HFF-Myc (cell line): Measurements from ENCODE around the gene NAV1.
"Not testable (repeated sequence)": the region's sequence is repeated elsewhere in the genome, so short reads cannot be mapped to it uniquely, and the experiment has no call there.

Experiments
- DNase-seq: peaks from one replicate; pipeline ENCODE4 v3.0.0-alpha.2; 2011; ENCODE audit warnings: low read depth; ENCODE audit errors: extremely low read depth
- H3K4me3 ChIP-seq: replicated peaks from 2 replicates; pipeline ENCODE4 v1.5.1; 2011; ENCODE audit warnings: low read depth, mild to moderate bottlenecking, control low read depth, low read length
- CTCF ChIP-seq: IDR thresholded peaks from 2 replicates; pipeline ENCODE4 v1.5.1; 2012; ENCODE audit warnings: mild to moderate bottlenecking, low read depth, low read length, control low read depth; ENCODE audit errors: missing control alignments

Gene NAV1

GRCh38 chr1:201514466-201514865 lies 24.5 kb upstream of the NAV1 start:
- no peak for TF ChIP-seq CTCF
- no peak for DNase-seq
- H3K4me3 ChIP-seq, result no peak overlapping the region

- no peak for DNase-seq
- H3K4me3 ChIP-seq, result no peak overlapping the region
- TF ChIP-seq CTCF, result no peak
Measured at GRCh38 chr1:201515062-201515750, 23.7 kb upstream of the NAV1 start.

GRCh38 chr1:201515895-201516294 lies 23.0 kb upstream of the NAV1 start:
- H3K4me3 ChIP-seq, result no peak overlapping the region
- DNase-seq, result no peak
- no peak for TF ChIP-seq CTCF

- no peak for TF ChIP-seq CTCF
- no peak for DNase-seq
- no peak overlapping the region for H3K4me3 ChIP-seq
Measured at GRCh38 chr1:201516511-201517127, 22.3 kb upstream of the NAV1 start.

- H3K4me3 ChIP-seq, result no peak overlapping the region
- no peak for DNase-seq
- TF ChIP-seq CTCF, result no peak
Measured at GRCh38 chr1:201517631-201518030, 21.3 kb upstream of the NAV1 start.

- no peak for TF ChIP-seq CTCF
- no peak for DNase-seq
- H3K4me3 ChIP-seq, result no peak overlapping the region
Measured at GRCh38 chr1:201518071-201518470, 20.9 kb upstream of the NAV1 start.

GRCh38 chr1:201520046-201520575 lies 18.8 kb upstream of the NAV1 start:
- not testable (repeated sequence) for H3K4me3 ChIP-seq, DNase-seq
